Adipocyte (in vitro differentiated cells): Measurements from ENCODE around the gene CRYBB1.

Source experiments
- DNase-seq: peaks from one replicate; pipeline ENCODE4 v3.0.0-alpha.2; 2015; ENCODE audit warnings: low read depth
- H3K27me3 ChIP-seq: replicated peaks from 2 replicates; pipeline ENCODE4 v1.7.0; 2013; ENCODE audit warnings: mild to moderate bottlenecking, low read length, moderate library complexity; ENCODE audit not compliant: control insufficient read depth, insufficient read depth
- H3K36me3 ChIP-seq: 2 replicates; pipeline ENCODE4 v1.7.0; 2013; ENCODE audit warnings: low read length, mild to moderate bottlenecking, moderate library complexity; ENCODE audit not compliant: control insufficient read depth, insufficient read depth, severe bottlenecking
- H3K4me1 ChIP-seq: 2 replicates; pipeline ENCODE4 v1.7.0; 2013; ENCODE audit warnings: mild to moderate bottlenecking, low read length, moderate library complexity; ENCODE audit not compliant: control insufficient read depth, insufficient read depth
- H3K4me3 ChIP-seq: 2 replicates; pipeline ENCODE4 v1.7.0; 2013; ENCODE audit warnings: mild to moderate bottlenecking, low read length, moderate library complexity
- H3K9ac ChIP-seq: 2 replicates; pipeline ENCODE4 v1.7.0; 2013; ENCODE audit warnings: mild to moderate bottlenecking, low read length, moderate library complexity
- H3K9me3 ChIP-seq: 2 replicates; pipeline ENCODE4 v1.7.0; 2013; ENCODE audit warnings: mild to moderate bottlenecking, low read length, moderate library complexity; ENCODE audit not compliant: control insufficient read depth

Gene CRYBB1

DNA sequence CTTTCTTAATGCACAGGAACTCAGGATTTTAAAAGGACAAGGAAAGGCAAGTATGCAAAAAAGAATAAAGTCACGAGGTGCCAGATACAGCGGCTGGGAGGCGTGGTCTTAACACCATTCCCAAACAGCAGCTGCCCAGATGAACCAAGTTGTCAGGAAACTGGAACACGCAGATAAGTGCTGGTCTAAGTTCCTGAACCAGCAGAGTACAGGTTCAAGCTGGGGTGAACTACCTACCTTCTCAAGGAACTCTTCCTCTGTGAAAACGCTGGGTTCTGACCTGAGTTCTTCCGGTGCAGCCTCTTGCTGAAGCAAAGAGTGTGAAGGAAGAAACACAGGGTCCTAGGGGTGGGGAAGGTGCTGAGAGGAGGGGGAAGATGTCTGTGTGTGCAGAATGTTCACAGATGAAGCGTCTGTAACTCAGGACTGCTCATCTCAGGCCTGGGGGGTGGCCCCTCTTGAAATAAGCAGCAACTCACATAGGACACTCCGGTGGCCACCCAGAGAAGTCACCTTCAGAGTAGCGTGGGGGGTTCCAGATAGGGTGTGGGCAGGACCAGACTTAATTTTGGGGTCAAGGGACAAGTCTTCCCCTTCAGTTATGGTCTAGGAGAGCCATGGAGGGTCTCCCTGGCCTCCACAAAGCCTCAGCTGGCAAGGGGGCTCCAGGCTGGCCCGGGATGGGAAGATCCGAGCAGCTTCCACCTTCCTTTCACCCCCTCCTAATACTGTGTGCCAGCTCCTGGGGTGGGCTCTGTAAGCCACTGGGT, 31.1 kb downstream of the CRYBB1 start:
- Histone ChIP-seq H3K9ac (no peak overlapping the region), H3K27me3 (peaks cover under 1% of the 10 kb centered on the region), H3K4me1 (peaks cover 17% of the 10 kb centered on the region), H3K9me3 (peaks cover 4% of the 10 kb centered on the region), H3K36me3 (peaks cover 10% of the 10 kb centered on the region), H3K4me3 (no peak overlapping the region)
- no peak for DNase-seq

- DNase-seq: peak; percentile 89
- Histone ChIP-seq H3K4me3 (peak overlapping the region; percentile 8), H3K9ac (peak overlapping the region; percentile 7), H3K36me3 (peaks cover 14% of the 10 kb centered on the region), H3K27me3 (no peaks in the 10 kb centered on the region), H3K9me3 (peaks cover 4% of the 10 kb centered on the region), H3K4me1 (peaks cover 17% of the 10 kb centered on the region)
Observed at GRCh38 chr22:26585104-26585790, 32.6 kb downstream of the CRYBB1 start.

GRCh38 chr22:26584010-26584409, 33.8 kb downstream of the CRYBB1 start:
- H3K9me3 ChIP-seq: peaks cover 4% of the 10 kb centered on the region
- no peak for DNase-seq
- no peaks in the 10 kb centered on the region for H3K27me3 ChIP-seq
- no peak overlapping the region for H3K9ac ChIP-seq
- H3K4me1 ChIP-seq: peaks cover 15% of the 10 kb centered on the region
- no peak overlapping the region for H3K4me3 ChIP-seq
- H3K36me3 ChIP-seq: peaks cover 14% of the 10 kb centered on the region

GRCh38 chr22:26581633-26582168, 36.1 kb downstream of the CRYBB1 start:
- DNase-seq: no peak

DNA sequence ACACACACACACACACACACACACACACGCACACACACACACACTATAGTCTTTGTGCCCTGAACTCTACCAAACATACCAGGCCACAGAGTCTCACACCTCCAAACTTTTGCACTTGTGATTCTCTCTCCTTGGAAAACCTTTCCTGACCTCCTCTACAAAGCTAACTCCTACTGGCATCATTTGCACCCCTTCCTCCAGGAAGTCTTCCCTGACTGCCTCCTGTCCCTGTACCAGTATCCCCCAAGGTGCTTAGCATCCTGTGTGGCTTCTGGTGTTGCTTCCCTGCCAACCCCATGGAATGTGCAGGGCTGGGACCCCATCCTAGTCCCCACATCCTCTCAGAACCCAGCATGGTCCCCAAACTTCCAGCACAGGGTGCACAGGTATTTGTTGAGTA, 36.8 kb downstream of the CRYBB1 start:
- H3K36me3 ChIP-seq: peaks cover 12% of the 10 kb centered on the region
- no peak overlapping the region for H3K4me3 ChIP-seq
- peaks cover 11% of the 10 kb centered on the region for H3K4me1 ChIP-seq
- H3K27me3 ChIP-seq: no peaks in the 10 kb centered on the region
- H3K9me3 ChIP-seq: no peaks in the 10 kb centered on the region
- no peak for DNase-seq
- no peak overlapping the region for H3K9ac ChIP-seq

More at GRCh38 chr22:26581633-26582168, 36.1 kb downstream of the CRYBB1 start:
- peaks cover 11% of the 10 kb centered on the region for H3K4me1 ChIP-seq
- H3K4me3 ChIP-seq: no peak overlapping the region
- no peak overlapping the region for H3K9ac ChIP-seq
- no peaks in the 10 kb centered on the region for H3K9me3 ChIP-seq
- H3K36me3 ChIP-seq: peaks cover 14% of the 10 kb centered on the region
- no peaks in the 10 kb centered on the region for H3K27me3 ChIP-seq

GRCh38 chr22:26580240-26580962, 37.4 kb downstream of the CRYBB1 start:
- peaks cover 12% of the 10 kb centered on the region for H3K36me3 ChIP-seq
- H3K9ac ChIP-seq: no peak overlapping the region
- H3K9me3 ChIP-seq: no peaks in the 10 kb centered on the region
- no peak for DNase-seq
- H3K4me1 ChIP-seq: peaks cover 9% of the 10 kb centered on the region
- no peaks in the 10 kb centered on the region for H3K27me3 ChIP-seq
- no peak overlapping the region for H3K4me3 ChIP-seq

GRCh38 chr22:26579331-26579886, 38.4 kb downstream of the CRYBB1 start:
- Histone ChIP-seq H3K36me3 (peaks cover 12% of the 10 kb centered on the region), H3K4me1 (no peaks in the 10 kb centered on the region), H3K9me3 (no peaks in the 10 kb centered on the region), H3K4me3 (no peak overlapping the region), H3K9ac (no peak overlapping the region), H3K27me3 (no peaks in the 10 kb centered on the region)
- no peak for DNase-seq

- DNase-seq: no peak
- no peak overlapping the region for H3K9ac ChIP-seq
- peaks cover 4% of the 10 kb centered on the region for H3K4me1 ChIP-seq
- no peaks in the 10 kb centered on the region for H3K27me3 ChIP-seq
- peaks cover 6% of the 10 kb centered on the region for H3K36me3 ChIP-seq
- no peaks in the 10 kb centered on the region for H3K9me3 ChIP-seq
- no peak overlapping the region for H3K4me3 ChIP-seq
Observed at GRCh38 chr22:26577081-26577480, 40.7 kb downstream of the CRYBB1 start.

GRCh38 chr22:26576026-26576680, 41.7 kb downstream of the CRYBB1 start:
- no peaks in the 10 kb centered on the region for H3K9me3 ChIP-seq
- H3K9ac ChIP-seq: no peak overlapping the region
- H3K36me3 ChIP-seq: no peaks in the 10 kb centered on the region
- H3K27me3 ChIP-seq: no peaks in the 10 kb centered on the region
- peaks cover 4% of the 10 kb centered on the region for H3K4me1 ChIP-seq
- no peak for DNase-seq
- no peak overlapping the region for H3K4me3 ChIP-seq

GRCh38 chr22:26574001-26574723, 43.7 kb downstream of the CRYBB1 start:
- Histone ChIP-seq H3K36me3 (no peaks in the 10 kb centered on the region), H3K9me3 (no peaks in the 10 kb centered on the region), H3K27me3 (no peaks in the 10 kb centered on the region), H3K9ac (no peak overlapping the region), H3K4me1 (peaks cover 4% of the 10 kb centered on the region), H3K4me3 (no peak overlapping the region)
- DNase-seq: no peak
